Suprapubic skin (tissue), 4 donors: ENCODE data around the gene FNIP1. TPM values are rescaled to one million over a fixed set of nuclear protein-coding genes. Genes with fewer than 3 reads are reported as not detected.
"Not testable (repeated sequence)": the region's sequence is repeated elsewhere in the genome, so short reads cannot be mapped to it uniquely, and the experiment has no call there.

ENCODE experiments used
- DNase-seq, 2 donors: peaks; one replicate each; pipeline ENCODE4 v3.0.0-alpha.2; 2019; ENCODE audit warnings: low spot score in 2 of 2
- H3K27ac ChIP-seq: fragments of 200-600 bp; sonication (generic); one replicate; pipeline ENCODE4 v1.5.1; 2019
- H3K27me3 ChIP-seq: fragments of 200-600 bp; sonication (generic); one replicate; pipeline ENCODE4 v1.5.1; 2019
- H3K36me3 ChIP-seq: fragments of 200-600 bp; sonication (generic); one replicate; pipeline ENCODE4 v1.5.1; 2019
- H3K4me1 ChIP-seq: fragments of 200-600 bp; sonication (generic); one replicate; pipeline ENCODE4 v1.5.1; 2019
- H3K4me3 ChIP-seq: fragments of 200-600 bp; sonication (generic); one replicate; pipeline ENCODE4 v1.5.1; 2019; ENCODE audit warnings: mild to moderate bottlenecking
- H3K9me3 ChIP-seq: fragments of 200-600 bp; sonication (generic); one replicate; pipeline ENCODE4 v1.5.1; 2019
- EP300 ChIP-seq: sonication (generic); formaldehyde crosslinking; IDR thresholded peaks from one replicate; pipeline ENCODE4 v1.6.1; 2017; ENCODE audit warnings: antibody characterized with exemption
- POLR2A ChIP-seq, 2 donors: fragments of 450-650 bp; IDR thresholded peaks; one replicate each; pipeline ENCODE4 v1.6.1; 2017; ENCODE audit warnings: antibody characterized with exemption in 2 of 2, mild to moderate bottlenecking in 2 of 2, moderate library complexity in 2 of 2
- POLR2AphosphoS5 ChIP-seq, 3 donors: sonication (generic); formaldehyde crosslinking; IDR thresholded peaks; one replicate each; pipeline ENCODE4 v1.6.1; 2017; ENCODE audit warnings: antibody characterized with exemption in 3 of 3
- WGBS: methylation state at CpG from one replicate; pipeline ENCODE4 v1.1.5; 2018; 5-methylcytosine and 5-hydroxymethylcytosine counted together
- total RNA-seq, 4 donors: library from RNA; depleted of rRNA; stranded (reverse); fragments of >200 nt; gene quantifications; one replicate each; pipeline ENCODE4 v1.1.0, GENCODE V29; 2016
- TF ChIP-seq, protein P1 (sequence below), 2 donors: fragments of 200-600 bp in 1 of 2; fragments of 450-650 bp in 1 of 2; sonication (generic) in 1 of 2; IDR thresholded peaks; one replicate each; pipeline ENCODE4 v1.5.1; 2016 to 2019; ENCODE audit warnings: antibody characterized with exemption in 2 of 2, mild to moderate bottlenecking in 1 of 2, moderate library complexity in 1 of 2

Gene FNIP1
- total RNA-seq, 4 donors from 2014 or later: 24.6 to 65.4 (median 26.9) TPM

DNA sequence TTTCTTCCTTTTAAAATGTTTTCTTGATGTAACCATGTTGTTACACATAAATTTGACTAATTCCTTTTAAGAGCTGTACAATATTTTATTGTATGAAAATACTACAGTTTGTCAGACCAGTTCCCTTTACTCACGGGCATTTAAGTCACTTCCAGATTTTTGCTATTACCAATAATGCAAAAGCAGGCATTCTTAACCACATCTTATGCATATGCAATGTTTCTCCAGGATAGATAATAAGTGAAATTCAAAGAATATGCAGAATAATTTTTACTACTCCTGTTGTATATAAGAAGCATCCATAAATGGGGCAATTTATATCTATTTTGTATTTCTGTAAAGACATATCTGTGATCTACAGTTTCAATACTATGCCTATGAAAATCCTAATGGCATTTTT is 77.3 kb downstream of the FNIP1 start:
- H3K4me1 ChIP-seq: no peaks in the 10 kb centered on the region
- WGBS: 78% methylated on average over 1 of the region's 1 CpG
- no peak overlapping the region for H3K4me3 ChIP-seq
- H3K36me3 ChIP-seq: peaks cover 24% of the 10 kb centered on the region
- H3K27me3 ChIP-seq: no peaks in the 10 kb centered on the region
- H3K27ac ChIP-seq: no peak overlapping the region
- TF ChIP-seq EP300 (no peak), POLR2A (IDR thresholded peaks at IDR 0.05) (no peak), POLR2AphosphoS5 (IDR thresholded peaks at IDR 0.05) (no peak)
- TF ChIP-seq, protein P1, sequence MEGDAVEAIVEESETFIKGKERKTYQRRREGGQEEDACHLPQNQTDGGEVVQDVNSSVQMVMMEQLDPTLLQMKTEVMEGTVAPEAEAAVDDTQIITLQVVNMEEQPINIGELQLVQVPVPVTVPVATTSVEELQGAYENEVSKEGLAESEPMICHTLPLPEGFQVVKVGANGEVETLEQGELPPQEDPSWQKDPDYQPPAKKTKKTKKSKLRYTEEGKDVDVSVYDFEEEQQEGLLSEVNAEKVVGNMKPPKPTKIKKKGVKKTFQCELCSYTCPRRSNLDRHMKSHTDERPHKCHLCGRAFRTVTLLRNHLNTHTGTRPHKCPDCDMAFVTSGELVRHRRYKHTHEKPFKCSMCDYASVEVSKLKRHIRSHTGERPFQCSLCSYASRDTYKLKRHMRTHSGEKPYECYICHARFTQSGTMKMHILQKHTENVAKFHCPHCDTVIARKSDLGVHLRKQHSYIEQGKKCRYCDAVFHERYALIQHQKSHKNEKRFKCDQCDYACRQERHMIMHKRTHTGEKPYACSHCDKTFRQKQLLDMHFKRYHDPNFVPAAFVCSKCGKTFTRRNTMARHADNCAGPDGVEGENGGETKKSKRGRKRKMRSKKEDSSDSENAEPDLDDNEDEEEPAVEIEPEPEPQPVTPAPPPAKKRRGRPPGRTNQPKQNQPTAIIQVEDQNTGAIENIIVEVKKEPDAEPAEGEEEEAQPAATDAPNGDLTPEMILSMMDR (IDR thresholded peaks at IDR 0.05): no peak
- no peak for DNase-seq
- peaks cover 3% of the 10 kb centered on the region for H3K9me3 ChIP-seq

DNA sequence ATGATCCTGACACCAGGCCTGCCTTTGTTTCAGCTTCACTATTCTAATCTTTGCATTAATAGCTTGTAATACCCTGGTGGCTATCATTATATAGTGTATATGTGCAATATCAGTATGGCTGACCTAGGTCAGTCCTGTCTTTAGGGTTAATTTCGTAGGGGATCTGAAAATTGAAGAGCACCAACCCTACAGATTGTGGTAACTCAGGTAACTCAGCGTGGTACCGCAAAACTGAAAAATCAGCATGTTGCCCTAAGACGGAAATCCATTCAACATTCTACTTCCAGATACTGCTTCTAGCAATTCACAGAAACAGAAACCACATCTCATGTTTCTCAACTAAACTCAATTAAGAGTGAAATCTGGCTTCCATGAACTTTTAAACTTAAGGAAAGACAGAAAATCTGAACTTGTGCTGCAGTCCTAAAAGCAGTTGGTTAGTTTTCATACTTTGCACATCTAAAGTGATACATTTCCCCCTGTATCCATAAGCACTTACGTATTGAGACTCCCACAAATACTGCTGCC is 78.3 kb downstream of the FNIP1 start:
- Histone ChIP-seq H3K27me3 (no peaks in the 10 kb centered on the region), H3K27ac (no peak overlapping the region)

DNA sequence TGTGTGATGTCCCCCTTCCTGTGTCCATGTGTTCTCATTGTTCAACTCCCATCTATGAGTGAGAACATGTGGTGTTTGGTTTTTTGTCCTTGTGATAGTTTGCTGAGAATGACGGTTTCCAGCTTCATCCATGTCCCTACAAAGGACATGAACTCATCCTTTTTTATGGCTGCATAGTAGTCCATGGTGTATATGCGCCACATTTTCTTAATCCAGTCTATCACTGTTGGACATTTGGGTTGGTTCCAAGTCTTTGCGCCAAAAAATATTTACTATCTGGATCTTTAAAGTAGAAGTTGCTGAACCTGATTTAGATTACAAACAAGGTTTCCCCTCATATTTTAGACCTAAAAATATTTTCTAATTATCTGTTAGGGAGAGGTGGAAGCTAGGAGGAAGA is 79.7 kb downstream of the FNIP1 start:
- peaks cover 31% of the 10 kb centered on the region for H3K36me3 ChIP-seq
- H3K27me3 ChIP-seq, H3K4me1 ChIP-seq, DNase-seq, H3K9me3 ChIP-seq, H3K27ac ChIP-seq, H3K4me3 ChIP-seq: not testable (repeated sequence)
- WGBS: 94% methylated on average over 3 of the region's 3 CpGs

More for the DNA sequence above, 78.3 kb downstream of the FNIP1 start:
- no peaks in the 10 kb centered on the region for H3K4me1 ChIP-seq
- H3K9me3 ChIP-seq: peaks cover 3% of the 10 kb centered on the region
- DNase-seq: no peak
- no peak for TF ChIP-seq POLR2A (IDR thresholded peaks at IDR 0.05)
- TF ChIP-seq, protein P1 (IDR thresholded peaks at IDR 0.05): no peak
- TF ChIP-seq EP300: no peak
- no peak for TF ChIP-seq POLR2AphosphoS5 (IDR thresholded peaks at IDR 0.05)
- peaks cover 29% of the 10 kb centered on the region for H3K36me3 ChIP-seq
- WGBS: 90% methylated on average over 5 of the region's 5 CpGs
- no peak overlapping the region for H3K4me3 ChIP-seq

DNA sequence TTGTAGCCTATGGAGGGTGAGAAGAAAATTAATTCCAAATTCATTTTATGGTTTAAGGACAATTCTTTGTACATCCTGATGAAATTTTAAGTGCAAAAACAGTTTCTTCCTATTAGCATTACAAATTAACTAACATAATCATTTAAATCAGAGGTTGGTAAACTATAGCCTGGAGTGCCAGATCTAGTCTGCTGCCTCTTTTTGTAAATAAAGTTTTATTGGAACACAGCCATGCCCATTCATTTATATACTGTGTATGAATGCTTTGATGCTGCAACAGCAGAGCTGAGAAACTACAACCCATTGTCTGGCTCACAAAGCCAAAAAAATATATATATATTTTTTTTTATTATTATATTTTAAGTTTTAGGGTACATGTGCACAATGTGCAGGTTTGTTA is 80.2 kb downstream of the FNIP1 start:
- TF ChIP-seq EP300 (no peak), POLR2A (IDR thresholded peaks at IDR 0.05) (no peak), POLR2AphosphoS5 (IDR thresholded peaks at IDR 0.05) (no peak)
- TF ChIP-seq, protein P1 (IDR thresholded peaks at IDR 0.05): no peak
- DNase-seq: no peak
- Histone ChIP-seq H3K27me3 (no peaks in the 10 kb centered on the region), H3K36me3 (peaks cover 31% of the 10 kb centered on the region), H3K4me3 (no peak overlapping the region), H3K4me1 (no peaks in the 10 kb centered on the region), H3K27ac (no peak overlapping the region), H3K9me3 (peaks cover 3% of the 10 kb centered on the region)

DNA sequence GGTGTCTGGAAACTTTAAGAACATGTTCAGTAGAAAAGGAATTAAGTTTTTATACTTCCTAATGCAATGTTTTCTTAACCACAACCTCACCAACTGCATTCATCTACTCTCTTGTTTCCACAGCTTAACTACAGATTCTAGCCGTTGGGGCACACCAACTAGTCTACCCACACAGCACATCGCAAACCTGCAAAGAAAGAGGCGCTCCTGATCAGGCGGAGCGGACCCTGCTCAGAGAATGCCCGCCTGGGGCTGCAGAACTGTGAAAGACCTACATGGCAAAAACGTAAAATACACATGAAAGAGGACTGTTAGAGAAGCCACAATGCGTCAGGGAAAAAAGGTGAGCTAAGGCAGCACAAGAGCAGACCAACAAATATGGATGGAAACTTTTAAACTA is 86.4 kb downstream of the FNIP1 start:
- no peaks in the 10 kb centered on the region for H3K27me3 ChIP-seq
- no peaks in the 10 kb centered on the region for H3K4me1 ChIP-seq
- H3K4me3 ChIP-seq: no peak overlapping the region
- H3K27ac ChIP-seq: no peak overlapping the region
- DNase-seq: no peak
- TF ChIP-seq EP300: no peak
- TF ChIP-seq POLR2AphosphoS5 (IDR thresholded peaks at IDR 0.05): no peak
- TF ChIP-seq, protein P1 (IDR thresholded peaks at IDR 0.05): no peak
- no peak for TF ChIP-seq POLR2A (IDR thresholded peaks at IDR 0.05)
- peaks cover 54% of the 10 kb centered on the region for H3K36me3 ChIP-seq
- no peaks in the 10 kb centered on the region for H3K9me3 ChIP-seq
- WGBS: 93% methylated on average over 8 of the region's 8 CpGs

DNA sequence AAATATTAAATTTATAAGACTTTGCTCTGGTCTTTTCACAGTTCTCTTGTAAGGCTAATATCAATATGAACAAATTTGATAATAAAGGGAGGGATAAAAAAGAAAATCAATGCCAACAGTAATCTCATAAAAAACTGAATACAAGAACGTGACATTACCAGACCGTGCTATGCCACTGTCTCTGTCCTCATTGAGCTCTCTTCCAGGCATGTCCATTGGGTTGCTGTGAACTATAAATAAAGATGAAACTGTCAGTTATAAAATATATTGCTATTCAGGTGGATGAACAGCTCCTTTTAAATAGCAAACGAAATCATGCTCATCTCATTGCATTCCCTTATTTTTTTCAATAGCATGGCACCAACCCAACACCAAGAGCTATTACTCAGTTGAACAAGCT is 87.8 kb downstream of the FNIP1 start:
- H3K4me1 ChIP-seq: no peaks in the 10 kb centered on the region
- no peaks in the 10 kb centered on the region for H3K9me3 ChIP-seq
- no peak overlapping the region for H3K4me3 ChIP-seq
- TF ChIP-seq POLR2A (IDR thresholded peaks at IDR 0.05): no peak
- TF ChIP-seq EP300: no peak
- no peak for TF ChIP-seq POLR2AphosphoS5 (IDR thresholded peaks at IDR 0.05)
- TF ChIP-seq, protein P1 (IDR thresholded peaks at IDR 0.05): no peak
- peaks cover 50% of the 10 kb centered on the region for H3K36me3 ChIP-seq
- 90% methylated on average over 3 of the region's 3 CpGs for WGBS
- no peak overlapping the region for H3K27ac ChIP-seq
- DNase-seq: no peak
- no peaks in the 10 kb centered on the region for H3K27me3 ChIP-seq
